B cell (primary cell): ENCODE results near the gene PTPRO.

Experiments
- EZH2 ChIP-seq: IDR thresholded peaks from 2 replicates; pipeline ENCODE4 v1.6.1; 2012; ENCODE audit warnings: borderline replicate concordance, low read depth, mild to moderate bottlenecking, moderate library complexity, low read length; ENCODE audit not compliant: insufficient read depth, poor library complexity, severe bottlenecking
- TF ChIP-seq, protein P1 (sequence below): fragments of 200-600 bp; IDR thresholded peaks from one replicate; pipeline ENCODE4 v1.8.0; 2022; ENCODE audit warnings: antibody characterized with exemption, mild to moderate bottlenecking

DNA sequence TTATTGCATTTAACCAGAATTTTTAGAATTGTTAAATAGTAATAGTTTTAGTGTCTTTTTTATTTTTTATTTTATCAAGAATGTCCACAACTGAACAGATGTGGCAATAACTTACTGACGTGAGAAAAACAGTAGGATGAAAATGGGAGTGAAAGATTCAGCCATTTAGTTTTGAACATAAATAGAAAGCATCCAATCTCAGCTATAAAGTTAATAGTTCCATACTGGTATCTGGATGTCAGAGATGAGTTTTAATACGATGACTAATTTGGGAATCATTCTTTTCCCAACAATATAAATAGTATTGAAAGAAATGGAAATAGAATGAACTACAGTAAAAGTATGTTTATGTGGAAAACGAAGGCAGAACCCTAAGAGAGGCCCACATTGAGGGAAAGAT, 307.5 kb downstream of the PTPRO start:
- TF ChIP-seq, protein P1, sequence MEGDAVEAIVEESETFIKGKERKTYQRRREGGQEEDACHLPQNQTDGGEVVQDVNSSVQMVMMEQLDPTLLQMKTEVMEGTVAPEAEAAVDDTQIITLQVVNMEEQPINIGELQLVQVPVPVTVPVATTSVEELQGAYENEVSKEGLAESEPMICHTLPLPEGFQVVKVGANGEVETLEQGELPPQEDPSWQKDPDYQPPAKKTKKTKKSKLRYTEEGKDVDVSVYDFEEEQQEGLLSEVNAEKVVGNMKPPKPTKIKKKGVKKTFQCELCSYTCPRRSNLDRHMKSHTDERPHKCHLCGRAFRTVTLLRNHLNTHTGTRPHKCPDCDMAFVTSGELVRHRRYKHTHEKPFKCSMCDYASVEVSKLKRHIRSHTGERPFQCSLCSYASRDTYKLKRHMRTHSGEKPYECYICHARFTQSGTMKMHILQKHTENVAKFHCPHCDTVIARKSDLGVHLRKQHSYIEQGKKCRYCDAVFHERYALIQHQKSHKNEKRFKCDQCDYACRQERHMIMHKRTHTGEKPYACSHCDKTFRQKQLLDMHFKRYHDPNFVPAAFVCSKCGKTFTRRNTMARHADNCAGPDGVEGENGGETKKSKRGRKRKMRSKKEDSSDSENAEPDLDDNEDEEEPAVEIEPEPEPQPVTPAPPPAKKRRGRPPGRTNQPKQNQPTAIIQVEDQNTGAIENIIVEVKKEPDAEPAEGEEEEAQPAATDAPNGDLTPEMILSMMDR = no peak
- no peak for TF ChIP-seq EZH2
